IMR-90 (cell line): Measurements from ENCODE around the gene QRFP. TPM values are rescaled to one million over a fixed set of nuclear protein-coding genes. Genes with fewer than 3 reads are reported as not detected.

Experiments
- ATAC-seq: fragments of 200-7000 bp; cut with Tn5 transposase; 2 replicates; pipeline ENCODE4 v1.9.1; 2020; ENCODE audit warnings: low read depth, mild to moderate bottlenecking, moderate library complexity
- BruUV-seq: library from RNA; stranded (reverse); fragments of 400-500 nt; replicated peaks from 2 replicates; lab custom pipeline; 2021; lab: Mats Ljungman, UMichigan
- CTCF ChIA-PET: fragments of 300-600 bp; formaldehyde crosslinking; extraction: SDS; loops from one replicate; lab custom pipeline; 2021; ENCODE audit warnings: antibody characterized with exemption; lab: Yijun Ruan, JAX
- POLR2A ChIA-PET: fragments of 300-600 bp; sonication (Branson Sonifier 250); formaldehyde crosslinking; loops from one replicate; lab custom pipeline; 2022; ENCODE audit warnings: antibody characterized with exemption; ENCODE audit not compliant: unreplicated experiment; lab: Charles Lee
- DNase-seq: peaks from one replicate; pipeline ENCODE4 v3.0.0; 2013
- H2AFZ ChIP-seq: replicated peaks from 2 replicates; pipeline ENCODE3; 2013; ENCODE audit warnings: low read length, mild to moderate bottlenecking; ENCODE audit not compliant: poor library complexity
- H2AK5ac ChIP-seq: 2 replicates; pipeline ENCODE4 v1.6.1; 2013; ENCODE audit warnings: low read depth, low read length, inconsistent platforms
- H2AK9ac ChIP-seq: replicated peaks from 2 replicates; pipeline ENCODE3; 2013; ENCODE audit warnings: mild to moderate bottlenecking, low read depth, low read length, moderate library complexity; ENCODE audit not compliant: poor library complexity
- H2BK120ac ChIP-seq: 2 replicates; pipeline ENCODE4 v1.6.1; 2013; ENCODE audit warnings: low read depth, low read length, inconsistent platforms
- H2BK15ac ChIP-seq: 3 replicates; pipeline ENCODE4 v1.6.1; 2013; ENCODE audit warnings: low read depth, low read length, inconsistent platforms
- H2BK20ac ChIP-seq: 2 replicates; pipeline ENCODE4 v1.6.1; 2013; ENCODE audit warnings: low read depth, mild to moderate bottlenecking, inconsistent platforms, low read length, moderate library complexity
- H2BK5ac ChIP-seq: 2 replicates; pipeline ENCODE4 v1.6.1; 2013; ENCODE audit warnings: mild to moderate bottlenecking, low read depth, low read length, inconsistent platforms; ENCODE audit not compliant: poor library complexity, severe bottlenecking
- H3K14ac ChIP-seq: replicated peaks from 2 replicates; pipeline ENCODE4 v1.6.1; 2013; ENCODE audit warnings: low read depth, low read length, inconsistent platforms
- H3K18ac ChIP-seq: 2 replicates; pipeline ENCODE4 v1.6.1; 2013; ENCODE audit warnings: low read depth, low read length, control low read depth
- H3K23ac ChIP-seq: 2 replicates; pipeline ENCODE4 v1.6.1; 2013; ENCODE audit warnings: low read depth, low read length, inconsistent platforms
- H3K27ac ChIP-seq: 2 replicates; pipeline ENCODE4 v1.5.1; 2013; ENCODE audit warnings: mild to moderate bottlenecking, control low read depth, low read length; ENCODE audit not compliant: insufficient read depth
- H3K27me3 ChIP-seq: 2 replicates; pipeline ENCODE4 v1.6.1; 2013; ENCODE audit warnings: low read length; ENCODE audit not compliant: control insufficient read depth, insufficient read depth
- H3K36me3 ChIP-seq: 2 replicates; pipeline ENCODE4 v1.6.1; 2013; ENCODE audit warnings: low read length, mixed read lengths; ENCODE audit not compliant: control insufficient read depth, insufficient read depth
- H3K4ac ChIP-seq: 2 replicates; pipeline ENCODE4 v1.6.1; 2013; ENCODE audit warnings: low read depth, low read length, inconsistent platforms
- H3K4me1 ChIP-seq: 2 replicates; pipeline ENCODE4 v1.6.1; 2013; ENCODE audit warnings: low read length, mixed read lengths; ENCODE audit not compliant: control insufficient read depth, insufficient read depth
- H3K4me2 ChIP-seq: 2 replicates; pipeline ENCODE4 v1.6.1; 2013; ENCODE audit warnings: low read depth, mild to moderate bottlenecking, control low read depth, low read length, moderate library complexity
- H3K4me3 ChIP-seq: 2 replicates; pipeline ENCODE4 v1.5.1; 2013; ENCODE audit warnings: low read depth, mild to moderate bottlenecking, control low read depth, low read length, moderate library complexity; ENCODE audit not compliant: insufficient read depth
- H3K56ac ChIP-seq: 2 replicates; pipeline ENCODE4 v1.6.1; 2013; ENCODE audit warnings: low read length, inconsistent platforms; ENCODE audit not compliant: insufficient read depth; ENCODE audit errors: extremely low read depth
- H3K79me1 ChIP-seq, 2 experiments: 2 replicates each; pipeline ENCODE4 v1.6.1; 2013; ENCODE audit warnings: low read length in 2 of 2, inconsistent platforms in 1 of 2, low read depth in 1 of 2
- H3K9ac ChIP-seq: 2 replicates; pipeline ENCODE4 v1.6.1; 2013; ENCODE audit warnings: low read depth, low read length, control low read depth
- H3K9me1 ChIP-seq: 2 replicates; pipeline ENCODE4 v1.6.1; 2013; ENCODE audit warnings: low read length, inconsistent platforms; ENCODE audit not compliant: insufficient read depth
- H3K9me3 ChIP-seq: 2 replicates; pipeline ENCODE4 v1.6.1; 2013; ENCODE audit warnings: low read length; ENCODE audit not compliant: control insufficient read depth, insufficient read depth
- H4K20me1 ChIP-seq: 2 replicates; pipeline ENCODE4 v1.6.1; 2013; ENCODE audit warnings: low read length, inconsistent platforms; ENCODE audit not compliant: insufficient read depth
- H4K5ac ChIP-seq: 2 replicates; pipeline ENCODE4 v1.6.1; 2013; ENCODE audit warnings: mild to moderate bottlenecking, low read depth, low read length, control low read depth
- H4K8ac ChIP-seq, 2 experiments: 2 replicates each; pipeline ENCODE4 v1.6.1; 2013; ENCODE audit warnings: low read depth in 2 of 2, low read length in 2 of 2, control low read depth in 1 of 2, inconsistent platforms in 1 of 2
- H4K91ac ChIP-seq: 2 replicates; pipeline ENCODE4 v1.6.1; 2013; ENCODE audit warnings: low read depth, low read length, inconsistent platforms; ENCODE audit not compliant: insufficient read depth
- NFE2L2 ChIP-seq: fragments of 150-350 bp; IDR thresholded peaks from 2 replicates; pipeline ENCODE4 v1.6.1; 2016; ENCODE audit warnings: low read depth, mild to moderate bottlenecking, low read length
- POLR2A ChIP-seq: IDR thresholded peaks from 2 replicates; pipeline ENCODE4 v1.6.1; 2012; ENCODE audit warnings: mild to moderate bottlenecking, low read depth, low read length
- RAD21 ChIP-seq: IDR thresholded peaks from 2 replicates; pipeline ENCODE4 v1.6.1; 2012; ENCODE audit warnings: low read length, improper control_type of control experiment
- WGBS, 2 experiments: methylation state at CpG; one replicate each; pipeline versions ENCODE4 v1.1.5 to v1.1.7; 2013; ENCODE audit warnings: missing lambda C conversion rate in 2 of 2; ENCODE audit not compliant: insufficient read length in 1 of 2; ENCODE audit errors: extremely low coverage in 2 of 2; 5-methylcytosine and 5-hydroxymethylcytosine counted together
- dilution Hi-C: fragments of 300-500 bp; cut with HindIII; formaldehyde crosslinking; loops from one replicate; pipeline ENCODE4 v1.14.3; 2018; ENCODE audit warnings: low sequenced_read_pairs; ENCODE audit not compliant: unreplicated experiment
- in situ Hi-C: fragments of 300-500 bp; cut with MboI; formaldehyde crosslinking; loops from 3 replicates; pipeline ENCODE4 v1.14.3; 2019; ENCODE audit warnings: low sequenced_read_pairs, inconsistent platforms, mixed read lengths
- intact Hi-C: fragments of 100-400 bp; cut with micrococcal nuclease; formaldehyde crosslinking; loops from 2 replicates; pipeline ENCODE4 v1.10.0; 2022
- polyA plus RNA-seq, 3 experiments: library from polyadenylated mRNA; depleted of rRNA; stranded (reverse); fragments of >200 nt; gene quantifications; 2 replicates each; pipeline ENCODE4 v1.2.3, GENCODE V29; 2012; ENCODE audit warnings: low replicate concordance in 1 of 3
- total RNA-seq: library from RNA; depleted of rRNA; stranded (reverse); fragments of >200 nt; gene quantifications from 2 replicates; pipeline ENCODE4 v1.2.3, GENCODE V29; 2012

QRFP gene
- total and polyA plus RNA-seq, 2 of the 4 experiments (the other 2 are of a cell fraction) = not detected

- no peak overlapping the region for H3K14ac ChIP-seq
- ATAC-seq = no peak
- peak overlapping the region; percentile 45; the same call in 1 of the 2 replicates for H3K23ac ChIP-seq
- peaks cover 28% of the 10 kb centered on the region for H3K27me3 ChIP-seq
- WGBS, 2 experiments = 2% methylated on average over 28 of the region's 52 CpGs; no CpG with 5 or more reads in 1 of the 2 experiments
- 0 out of 4 replicates have a peak, but pooled peaks cover 0 to 3% of the 10 kb centered on the region in 2 experiments for H3K79me1 ChIP-seq
- no peak overlapping the region for H3K56ac ChIP-seq
- no peak overlapping the region for H2AK9ac ChIP-seq
- ChIA-PET POLR2A (no interaction called here), CTCF (no interaction called here)
- no peak overlapping the region for H2BK20ac ChIP-seq
- TF ChIP-seq NFE2L2 = no peak
- TF ChIP-seq POLR2A = no peak
- TF ChIP-seq RAD21 = no peak
- H2AK5ac ChIP-seq = 0 out of 2 replicates have a peak overlapping the region, but pooled peaks have one; percentile 51
- no peak for DNase-seq
- no peak overlapping the region for H4K91ac ChIP-seq
- 0 out of 2 replicates have a peak overlapping the region, but pooled peaks have one; percentile 47 for H3K4ac ChIP-seq
- no TSS peak for BruUV-seq
- no peak overlapping the region; the same call in 1 of the 2 replicates for H3K9ac ChIP-seq
- no peaks in the 10 kb centered on the region for H3K36me3 ChIP-seq
- peaks cover 22% of the 10 kb centered on the region for H3K4me1 ChIP-seq
- H3K4me2 ChIP-seq = peak overlapping the region; percentile 56
- H3K9me3 ChIP-seq = no peaks in the 10 kb centered on the region
- no peak overlapping the region; the same call in 1 of the 2 replicates for H3K27ac ChIP-seq
- dilution Hi-C loops = no loop called here
- H4K5ac ChIP-seq = no peak overlapping the region
- no peak overlapping the region for H3K18ac ChIP-seq
- H3K4me3 ChIP-seq = peak overlapping the region; percentile 86
- H2BK120ac ChIP-seq = no peak overlapping the region; the same call in 1 of the 2 replicates
- intact Hi-C loops = loop anchor here (5.0 kb wide), 3 partner anchors 46 to 236 kb away; no protein-coding TSS in a partner anchor
- no peak overlapping the region for H4K8ac ChIP-seq
- H3K9me1 ChIP-seq = peaks cover 7% of the 10 kb centered on the region; the same call in 1 of the 2 replicates
- peak overlapping the region; percentile 89 for H2AFZ ChIP-seq
- H4K20me1 ChIP-seq = peaks cover 6% of the 10 kb centered on the region; the same call in 1 of the 2 replicates
- no peak overlapping the region for H2BK5ac ChIP-seq
- no peak overlapping the region for H2BK15ac ChIP-seq
- in situ Hi-C loops = no loop called here
Measured at GRCh38 chr9:130938184-130938651, 41.6 kb upstream of the QRFP start.
